ENCODE measurements around the gene ABCA7. TPM values are rescaled to one million over a fixed set of nuclear protein-coding genes. Genes with fewer than 3 reads are reported as not detected.

ABCA7 gene
- total RNA-seq, 1 experiment from 2014 or later: 40.3 TPM

DNA sequence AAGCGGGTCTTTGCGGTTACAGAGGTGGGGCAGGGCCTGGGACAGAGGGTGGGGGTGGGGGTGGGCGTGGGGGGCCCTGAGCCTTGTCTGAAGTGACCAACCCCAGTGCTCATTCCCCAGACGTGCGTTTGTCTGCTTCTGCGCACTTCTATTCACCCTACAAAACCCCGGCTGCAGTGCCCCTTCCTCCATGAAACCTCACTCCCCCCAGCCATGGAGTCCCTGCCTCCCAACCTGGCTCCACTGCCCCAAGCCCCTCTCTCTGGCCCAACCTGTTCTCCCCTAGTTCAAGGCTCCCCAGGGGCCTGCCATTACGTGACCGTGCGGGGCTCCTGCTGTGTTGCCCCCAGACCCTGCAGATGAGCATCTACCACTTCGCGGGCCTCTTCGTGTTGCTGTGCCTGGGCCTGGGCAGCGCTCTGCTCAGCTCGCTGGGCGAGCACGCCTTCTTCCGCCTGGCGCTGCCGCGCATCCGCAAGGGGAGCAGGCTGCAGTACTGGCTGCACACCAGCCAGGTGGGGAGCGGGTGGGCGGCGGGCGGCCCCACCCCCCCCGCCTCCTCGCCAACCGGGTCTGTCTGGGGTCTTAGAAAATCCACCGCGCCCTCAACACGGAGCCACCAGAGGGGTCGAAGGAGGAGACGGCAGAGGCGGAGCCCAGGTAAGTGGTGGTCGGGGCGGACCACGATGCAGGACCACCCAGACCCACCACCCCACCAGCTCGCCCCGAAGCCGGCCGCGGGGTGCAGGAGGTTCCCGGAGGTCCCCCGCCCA, 31.5 kb upstream of the ABCA7 start:
- TF ChIP-seq, protein P1, sequence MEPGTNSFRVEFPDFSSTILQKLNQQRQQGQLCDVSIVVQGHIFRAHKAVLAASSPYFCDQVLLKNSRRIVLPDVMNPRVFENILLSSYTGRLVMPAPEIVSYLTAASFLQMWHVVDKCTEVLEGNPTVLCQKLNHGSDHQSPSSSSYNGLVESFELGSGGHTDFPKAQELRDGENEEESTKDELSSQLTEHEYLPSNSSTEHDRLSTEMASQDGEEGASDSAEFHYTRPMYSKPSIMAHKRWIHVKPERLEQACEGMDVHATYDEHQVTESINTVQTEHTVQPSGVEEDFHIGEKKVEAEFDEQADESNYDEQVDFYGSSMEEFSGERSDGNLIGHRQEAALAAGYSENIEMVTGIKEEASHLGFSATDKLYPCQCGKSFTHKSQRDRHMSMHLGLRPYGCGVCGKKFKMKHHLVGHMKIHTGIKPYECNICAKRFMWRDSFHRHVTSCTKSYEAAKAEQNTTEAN (CRISPR knock-in tag; IDR thresholded peaks at IDR 0.05): no peak
- TF ChIP-seq, protein P2, sequence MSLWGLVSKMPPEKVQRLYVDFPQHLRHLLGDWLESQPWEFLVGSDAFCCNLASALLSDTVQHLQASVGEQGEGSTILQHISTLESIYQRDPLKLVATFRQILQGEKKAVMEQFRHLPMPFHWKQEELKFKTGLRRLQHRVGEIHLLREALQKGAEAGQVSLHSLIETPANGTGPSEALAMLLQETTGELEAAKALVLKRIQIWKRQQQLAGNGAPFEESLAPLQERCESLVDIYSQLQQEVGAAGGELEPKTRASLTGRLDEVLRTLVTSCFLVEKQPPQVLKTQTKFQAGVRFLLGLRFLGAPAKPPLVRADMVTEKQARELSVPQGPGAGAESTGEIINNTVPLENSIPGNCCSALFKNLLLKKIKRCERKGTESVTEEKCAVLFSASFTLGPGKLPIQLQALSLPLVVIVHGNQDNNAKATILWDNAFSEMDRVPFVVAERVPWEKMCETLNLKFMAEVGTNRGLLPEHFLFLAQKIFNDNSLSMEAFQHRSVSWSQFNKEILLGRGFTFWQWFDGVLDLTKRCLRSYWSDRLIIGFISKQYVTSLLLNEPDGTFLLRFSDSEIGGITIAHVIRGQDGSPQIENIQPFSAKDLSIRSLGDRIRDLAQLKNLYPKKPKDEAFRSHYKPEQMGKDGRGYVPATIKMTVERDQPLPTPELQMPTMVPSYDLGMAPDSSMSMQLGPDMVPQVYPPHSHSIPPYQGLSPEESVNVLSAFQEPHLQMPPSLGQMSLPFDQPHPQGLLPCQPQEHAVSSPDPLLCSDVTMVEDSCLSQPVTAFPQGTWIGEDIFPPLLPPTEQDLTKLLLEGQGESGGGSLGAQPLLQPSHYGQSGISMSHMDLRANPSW (CRISPR knock-in tag; conservative IDR thresholded peaks at IDR 0.05; ENCODE audit: low read depth): no peak
- TF ChIP-seq JAZF1 (CRISPR knock-in tag; IDR thresholded peaks at IDR 0.05) (no peak), ETV6 (CRISPR knock-in tag; IDR thresholded peaks at IDR 0.05) (no peak), SMAD3 (CRISPR knock-in tag; IDR thresholded peaks at IDR 0.05; ENCODE audit: borderline replicate concordance) (no peak)
- TF ChIP-seq, protein P3, sequence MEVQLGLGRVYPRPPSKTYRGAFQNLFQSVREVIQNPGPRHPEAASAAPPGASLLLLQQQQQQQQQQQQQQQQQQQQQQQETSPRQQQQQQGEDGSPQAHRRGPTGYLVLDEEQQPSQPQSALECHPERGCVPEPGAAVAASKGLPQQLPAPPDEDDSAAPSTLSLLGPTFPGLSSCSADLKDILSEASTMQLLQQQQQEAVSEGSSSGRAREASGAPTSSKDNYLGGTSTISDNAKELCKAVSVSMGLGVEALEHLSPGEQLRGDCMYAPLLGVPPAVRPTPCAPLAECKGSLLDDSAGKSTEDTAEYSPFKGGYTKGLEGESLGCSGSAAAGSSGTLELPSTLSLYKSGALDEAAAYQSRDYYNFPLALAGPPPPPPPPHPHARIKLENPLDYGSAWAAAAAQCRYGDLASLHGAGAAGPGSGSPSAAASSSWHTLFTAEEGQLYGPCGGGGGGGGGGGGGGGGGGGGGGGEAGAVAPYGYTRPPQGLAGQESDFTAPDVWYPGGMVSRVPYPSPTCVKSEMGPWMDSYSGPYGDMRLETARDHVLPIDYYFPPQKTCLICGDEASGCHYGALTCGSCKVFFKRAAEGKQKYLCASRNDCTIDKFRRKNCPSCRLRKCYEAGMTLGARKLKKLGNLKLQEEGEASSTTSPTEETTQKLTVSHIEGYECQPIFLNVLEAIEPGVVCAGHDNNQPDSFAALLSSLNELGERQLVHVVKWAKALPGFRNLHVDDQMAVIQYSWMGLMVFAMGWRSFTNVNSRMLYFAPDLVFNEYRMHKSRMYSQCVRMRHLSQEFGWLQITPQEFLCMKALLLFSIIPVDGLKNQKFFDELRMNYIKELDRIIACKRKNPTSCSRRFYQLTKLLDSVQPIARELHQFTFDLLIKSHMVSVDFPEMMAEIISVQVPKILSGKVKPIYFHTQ (CRISPR knock-in tag; IDR thresholded peaks at IDR 0.05): no peak
- TF ChIP-seq, protein P4, sequence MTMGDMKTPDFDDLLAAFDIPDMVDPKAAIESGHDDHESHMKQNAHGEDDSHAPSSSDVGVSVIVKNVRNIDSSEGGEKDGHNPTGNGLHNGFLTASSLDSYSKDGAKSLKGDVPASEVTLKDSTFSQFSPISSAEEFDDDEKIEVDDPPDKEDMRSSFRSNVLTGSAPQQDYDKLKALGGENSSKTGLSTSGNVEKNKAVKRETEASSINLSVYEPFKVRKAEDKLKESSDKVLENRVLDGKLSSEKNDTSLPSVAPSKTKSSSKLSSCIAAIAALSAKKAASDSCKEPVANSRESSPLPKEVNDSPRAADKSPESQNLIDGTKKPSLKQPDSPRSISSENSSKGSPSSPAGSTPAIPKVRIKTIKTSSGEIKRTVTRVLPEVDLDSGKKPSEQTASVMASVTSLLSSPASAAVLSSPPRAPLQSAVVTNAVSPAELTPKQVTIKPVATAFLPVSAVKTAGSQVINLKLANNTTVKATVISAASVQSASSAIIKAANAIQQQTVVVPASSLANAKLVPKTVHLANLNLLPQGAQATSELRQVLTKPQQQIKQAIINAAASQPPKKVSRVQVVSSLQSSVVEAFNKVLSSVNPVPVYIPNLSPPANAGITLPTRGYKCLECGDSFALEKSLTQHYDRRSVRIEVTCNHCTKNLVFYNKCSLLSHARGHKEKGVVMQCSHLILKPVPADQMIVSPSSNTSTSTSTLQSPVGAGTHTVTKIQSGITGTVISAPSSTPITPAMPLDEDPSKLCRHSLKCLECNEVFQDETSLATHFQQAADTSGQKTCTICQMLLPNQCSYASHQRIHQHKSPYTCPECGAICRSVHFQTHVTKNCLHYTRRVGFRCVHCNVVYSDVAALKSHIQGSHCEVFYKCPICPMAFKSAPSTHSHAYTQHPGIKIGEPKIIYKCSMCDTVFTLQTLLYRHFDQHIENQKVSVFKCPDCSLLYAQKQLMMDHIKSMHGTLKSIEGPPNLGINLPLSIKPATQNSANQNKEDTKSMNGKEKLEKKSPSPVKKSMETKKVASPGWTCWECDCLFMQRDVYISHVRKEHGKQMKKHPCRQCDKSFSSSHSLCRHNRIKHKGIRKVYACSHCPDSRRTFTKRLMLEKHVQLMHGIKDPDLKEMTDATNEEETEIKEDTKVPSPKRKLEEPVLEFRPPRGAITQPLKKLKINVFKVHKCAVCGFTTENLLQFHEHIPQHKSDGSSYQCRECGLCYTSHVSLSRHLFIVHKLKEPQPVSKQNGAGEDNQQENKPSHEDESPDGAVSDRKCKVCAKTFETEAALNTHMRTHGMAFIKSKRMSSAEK (CRISPR knock-in tag; IDR thresholded peaks at IDR 0.05; ENCODE audit: borderline replicate concordance): no peak
- TF ChIP-seq, protein P5, sequence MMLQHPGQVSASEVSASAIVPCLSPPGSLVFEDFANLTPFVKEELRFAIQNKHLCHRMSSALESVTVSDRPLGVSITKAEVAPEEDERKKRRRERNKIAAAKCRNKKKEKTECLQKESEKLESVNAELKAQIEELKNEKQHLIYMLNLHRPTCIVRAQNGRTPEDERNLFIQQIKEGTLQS (CRISPR knock-in tag; conservative IDR thresholded peaks at IDR 0.05): no peak
- Mint-ChIP-seq H3K27ac (no peak overlapping the region), H3K27me3 (ENCODE audit: low read depth) (peaks cover 3% of the 10 kb centered on the region; the same call in 1 of the 2 replicates), H3K4me3 (no peak overlapping the region), H3K4me1 (no peaks in the 10 kb centered on the region), H3K9me3 (no peaks in the 10 kb centered on the region), H3K36me3 (0 out of 2 replicates have a peak, but pooled peaks cover 7% of the 10 kb centered on the region)
- no peak for ATAC-seq
- ChIA-PET CTCF (no interaction called here), POLR2A (interaction anchor here (0.5 kb wide), 1 partner anchor 71 kb away, joined by 6 read pairs; no protein-coding TSS in a partner anchor)
- no peak for DNase-seq (ENCODE audit: low spot score)

DNA sequence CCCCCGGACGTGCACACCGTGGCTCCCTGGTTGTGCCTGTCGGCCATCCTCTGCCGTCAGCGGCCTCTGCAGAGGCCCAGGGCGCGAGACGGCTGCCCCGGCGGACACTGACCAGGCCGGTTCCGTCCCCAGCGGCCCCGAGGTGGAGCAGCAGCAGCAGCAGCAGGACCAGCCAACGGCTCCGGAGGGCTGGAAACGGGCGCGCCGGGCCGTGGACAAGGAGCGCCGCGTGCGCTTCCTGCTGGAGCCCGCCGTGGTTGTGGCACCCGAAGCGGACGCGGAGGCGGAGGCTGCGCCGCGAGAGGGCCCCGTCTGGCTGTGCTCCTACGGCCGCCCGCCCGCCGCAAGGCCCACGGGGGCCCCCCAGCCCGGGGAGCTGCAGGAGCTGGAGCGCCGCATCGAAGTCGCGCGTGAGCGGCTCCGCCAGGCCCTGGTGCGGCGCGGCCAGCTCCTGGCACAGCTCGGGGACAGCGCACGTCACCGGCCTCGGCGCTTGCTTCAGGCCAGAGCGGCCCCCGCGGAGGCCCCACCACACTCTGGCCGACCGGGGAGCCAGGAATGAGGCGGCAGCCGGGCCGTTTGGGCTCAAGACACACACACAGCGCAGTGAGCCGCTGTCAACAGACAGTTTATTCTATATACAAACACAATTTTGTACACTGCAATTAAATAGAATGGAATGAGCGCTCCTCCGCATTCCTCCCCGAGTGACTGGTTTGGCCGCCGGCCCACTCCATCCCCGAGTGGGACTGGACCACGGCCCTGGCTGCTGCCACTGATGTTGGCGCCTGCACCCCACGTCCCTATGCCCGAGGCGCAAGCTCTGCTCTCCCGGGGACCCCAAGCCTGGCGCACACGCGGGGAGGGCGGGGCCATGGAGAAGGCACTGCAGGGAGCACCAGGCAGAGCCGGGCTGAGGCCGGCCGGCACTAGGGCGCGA, 30.6 kb upstream of the ABCA7 start:
- ChIA-PET CTCF (no interaction called here), POLR2A (interaction anchor here (0.5 kb wide), 1 partner anchor 72 kb away, joined by 6 read pairs; no protein-coding TSS in a partner anchor)
- TF ChIP-seq CREM (CRISPR knock-in tag; IDR thresholded peaks at IDR 0.05) (no peak), FOXJ3 (CRISPR knock-in tag; IDR thresholded peaks at IDR 0.05; ENCODE audit: borderline replicate concordance) (no peak), NFE2L1 (CRISPR knock-in tag; IDR thresholded peaks at IDR 0.05) (no peak), SMAD3 (CRISPR knock-in tag; IDR thresholded peaks at IDR 0.05; ENCODE audit: borderline replicate concordance) (no peak), MXD4 (CRISPR knock-in tag; IDR thresholded peaks at IDR 0.05; ENCODE audit: borderline replicate concordance) (no peak), GTF2I (CRISPR knock-in tag; conservative IDR thresholded peaks at IDR 0.05) (no peak)
- TF ChIP-seq, protein P3 (CRISPR knock-in tag; IDR thresholded peaks at IDR 0.05): no peak
- TF ChIP-seq, protein P6, sequence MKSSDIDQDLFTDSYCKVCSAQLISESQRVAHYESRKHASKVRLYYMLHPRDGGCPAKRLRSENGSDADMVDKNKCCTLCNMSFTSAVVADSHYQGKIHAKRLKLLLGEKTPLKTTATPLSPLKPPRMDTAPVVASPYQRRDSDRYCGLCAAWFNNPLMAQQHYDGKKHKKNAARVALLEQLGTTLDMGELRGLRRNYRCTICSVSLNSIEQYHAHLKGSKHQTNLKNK (CRISPR knock-in tag; IDR thresholded peaks at IDR 0.05): no peak

More for the DNA sequence above, 30.6 kb upstream of the ABCA7 start:
- Mint-ChIP-seq H3K27ac (no peak overlapping the region), H3K36me3 (peaks cover 7% of the 10 kb centered on the region; the same call in 1 of the 2 replicates), H3K9me3 (no peaks in the 10 kb centered on the region), H3K4me1 (no peaks in the 10 kb centered on the region), H3K4me3 (no peak overlapping the region), H3K27me3 (ENCODE audit: low read depth) (no peaks in the 10 kb centered on the region; the same call in 1 of the 2 replicates)
- DNase-seq (ENCODE audit: low spot score) (no peak), ATAC-seq (peak; percentile 16)
